HepG2 (cell line): Measurements from ENCODE around the gene PGS1. TPM values are rescaled to one million over a fixed set of nuclear protein-coding genes. Genes with fewer than 3 reads are reported as not detected.

ENCODE experiments used
- FLYWCH1 ChIP-seq: sonication (generic); formaldehyde crosslinking; IDR thresholded peaks from 2 replicates; pipeline ENCODE4 v1.8.1; 2023; ENCODE audit warnings: mild to moderate bottlenecking, missing genetic modification reagents
- IKZF4 ChIP-seq: sonication (generic); formaldehyde crosslinking; IDR thresholded peaks from 2 replicates; pipeline ENCODE4 v1.5.1; 2020; ENCODE audit warnings: borderline replicate concordance, mild to moderate bottlenecking, low read depth, missing genetic modification reagents; ENCODE audit errors: not compliant biosample characterization
- MYC ChIP-seq: sonication (generic); formaldehyde crosslinking; IDR thresholded peaks from 2 replicates; pipeline ENCODE4 v1.9.0; 2021; ENCODE audit warnings: missing genetic modification reagents, borderline replicate concordance
- NCOR1 ChIP-seq: fragments of 200-600 bp; sonication (generic); IDR thresholded peaks from 2 replicates; pipeline ENCODE4 v1.7.0; 2017; ENCODE audit warnings: antibody characterized with exemption, low read length, borderline replicate concordance
- NFIB ChIP-seq: sonication (generic); formaldehyde crosslinking; IDR thresholded peaks from 2 replicates; pipeline ENCODE4 v1.9.0; 2021; ENCODE audit warnings: missing genetic modification reagents, mild to moderate bottlenecking, borderline replicate concordance
- NFYB ChIP-seq: sonication (generic); formaldehyde crosslinking; IDR thresholded peaks from 2 replicates; pipeline ENCODE4 v1.4.0; 2020; ENCODE audit warnings: missing genetic modification reagents
- SCMH1 ChIP-seq: sonication (generic); formaldehyde crosslinking; IDR thresholded peaks from 2 replicates; pipeline ENCODE4 v1.9.0; 2021; ENCODE audit warnings: missing genetic modification reagents, mild to moderate bottlenecking, borderline replicate concordance
- THYN1 ChIP-seq: sonication (generic); formaldehyde crosslinking; IDR thresholded peaks from 2 replicates; pipeline ENCODE4 v1.8.1; 2023; ENCODE audit warnings: low read depth, mild to moderate bottlenecking, moderate library complexity, missing genetic modification reagents, borderline replicate concordance
- ZFP36L2 ChIP-seq: sonication (generic); formaldehyde crosslinking; IDR thresholded peaks from 2 replicates; pipeline ENCODE4 v1.4.0; 2020; ENCODE audit warnings: missing genetic modification reagents
- ZNF496 ChIP-seq: sonication (generic); formaldehyde crosslinking; IDR thresholded peaks from 2 replicates; pipeline ENCODE4 v1.8.1; 2023; ENCODE audit warnings: mild to moderate bottlenecking, moderate library complexity, missing genetic modification reagents; ENCODE audit not compliant: insufficient replicate concordance
- ZNF773 ChIP-seq: sonication (generic); formaldehyde crosslinking; IDR thresholded peaks from 2 replicates; pipeline ENCODE4 v1.4.0; 2020; ENCODE audit warnings: missing genetic modification reagents, borderline replicate concordance
- ZSCAN30 ChIP-seq: sonication (generic); formaldehyde crosslinking; IDR thresholded peaks from 2 replicates; pipeline ENCODE4 v1.5.0; 2020; ENCODE audit warnings: mild to moderate bottlenecking, missing genetic modification reagents
- ZSCAN9 ChIP-seq: IDR thresholded peaks from 2 replicates; pipeline ENCODE4 v1.6.1; 2016; ENCODE audit warnings: borderline replicate concordance
- polyA plus RNA-seq, 8 experiments: library from polyadenylated mRNA; depleted of rRNA in 3 of 8; stranded (reverse) in 7 of 8; unstranded in 1 of 8; fragments of >200 nt; fragmentation: Illumina TruSeq in 4 of 8; extraction: Trizol in 4 of 8; gene quantifications; 2 replicates each; pipeline versions ENCODE4 v1.2.1 to v1.2.3, GENCODE V29; 2011 to 2016; ENCODE audit warnings: low read depth in 4 of 8, missing spikeins in 1 of 8, mixed read lengths in 1 of 8; ENCODE audit not compliant: insufficient read depth in 1 of 8
- total RNA-seq, 5 experiments: library from RNA; depleted of rRNA; stranded (reverse); fragments of >200 nt; fragmentation: Illumina TruSeq; extraction: Trizol; gene quantifications; 2 replicates each; pipeline ENCODE4 v1.2.3, GENCODE V29; 2016; ENCODE audit warnings: low read depth in 1 of 5
- TF ChIP-seq, protein P1 (sequence below): sonication (generic); formaldehyde crosslinking; IDR thresholded peaks from 2 replicates; pipeline ENCODE4 v1.5.1; 2020; ENCODE audit warnings: mild to moderate bottlenecking, missing genetic modification reagents
- TF ChIP-seq, protein P2 (sequence below): sonication (generic); formaldehyde crosslinking; IDR thresholded peaks from 2 replicates; pipeline ENCODE4 v1.9.0; 2021; ENCODE audit warnings: missing genetic modification reagents, borderline replicate concordance
- TF ChIP-seq, protein P3 (sequence below): sonication (generic); formaldehyde crosslinking; IDR thresholded peaks from 2 replicates; pipeline ENCODE4 v1.5.1; 2020; ENCODE audit warnings: missing genetic modification reagents, mild to moderate bottlenecking, borderline replicate concordance
- TF ChIP-seq, protein P4 (sequence below): IDR thresholded peaks from 2 replicates; pipeline ENCODE4 v1.4.0; 2020; ENCODE audit warnings: mild to moderate bottlenecking, missing genetic modification reagents

Gene PGS1
- total and polyA plus RNA-seq, 2 of the 13 experiments (the other 11 are each of a cell fraction or from before 2014, with no cell fraction given) = 25.9 to 31.5 TPM

DNA sequence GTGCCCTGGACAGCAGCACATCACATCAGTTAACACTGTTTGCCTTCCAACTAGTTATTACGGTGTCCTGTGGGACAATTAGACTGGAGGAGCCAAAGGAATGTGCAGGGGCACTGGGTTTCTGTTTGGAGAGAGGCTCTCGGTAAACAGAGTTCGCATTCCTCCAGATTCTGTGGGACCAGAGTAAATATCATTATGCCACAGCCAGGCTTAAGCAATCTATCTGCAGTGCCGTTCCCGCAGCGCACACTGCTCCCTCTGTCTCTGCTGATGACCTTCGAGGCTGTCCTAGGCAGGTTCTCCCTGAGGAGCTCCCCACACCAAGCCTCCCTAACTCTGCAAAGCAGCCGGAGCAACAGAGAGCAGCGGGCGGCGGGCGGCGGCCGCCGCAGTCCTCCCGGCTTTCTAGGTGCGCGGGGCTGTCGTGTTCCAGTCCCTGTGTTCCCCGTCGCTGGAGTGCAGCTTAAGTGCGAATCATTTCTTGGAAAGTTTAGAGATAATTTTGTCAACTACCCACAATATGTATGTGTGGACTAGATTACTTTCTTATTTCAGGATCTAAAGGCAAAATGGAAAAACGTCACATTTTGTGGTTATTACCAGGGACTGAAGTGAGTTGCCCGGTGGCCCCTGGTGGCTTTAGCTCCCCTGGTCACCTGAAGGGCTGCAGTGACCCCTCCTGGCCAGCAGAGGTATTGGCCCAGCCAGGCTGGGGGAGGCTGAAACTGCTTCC lies 43.3 kb downstream of the PGS1 start (continued):
- TF ChIP-seq NFYB (CRISPR knock-in tag) (0 out of 2 replicates have a peak, but pooled peaks have one; percentile 25), IKZF4 (CRISPR knock-in tag) (peak; percentile 37), ZFP36L2 (0 out of 2 replicates have a peak, but pooled peaks have one; percentile 64), SCMH1 (no peak), FLYWCH1 (no peak), NCOR1 (peak; percentile 61; the same call in 1 of the 2 replicates), ZNF773 (CRISPR knock-in tag) (no peak), ZSCAN9 (peak; percentile 95), NFIB (CRISPR knock-in tag) (no peak), THYN1 (CRISPR knock-in tag) (no peak; the same call in 1 of the 2 replicates), MYC (CRISPR knock-in tag) (peak; percentile 58; the same call in 1 of the 2 replicates), ZNF496 (no peak), ZSCAN30 (CRISPR knock-in tag) (peak; percentile 74; the same call in 1 of the 2 replicates)
- TF ChIP-seq, protein P1, sequence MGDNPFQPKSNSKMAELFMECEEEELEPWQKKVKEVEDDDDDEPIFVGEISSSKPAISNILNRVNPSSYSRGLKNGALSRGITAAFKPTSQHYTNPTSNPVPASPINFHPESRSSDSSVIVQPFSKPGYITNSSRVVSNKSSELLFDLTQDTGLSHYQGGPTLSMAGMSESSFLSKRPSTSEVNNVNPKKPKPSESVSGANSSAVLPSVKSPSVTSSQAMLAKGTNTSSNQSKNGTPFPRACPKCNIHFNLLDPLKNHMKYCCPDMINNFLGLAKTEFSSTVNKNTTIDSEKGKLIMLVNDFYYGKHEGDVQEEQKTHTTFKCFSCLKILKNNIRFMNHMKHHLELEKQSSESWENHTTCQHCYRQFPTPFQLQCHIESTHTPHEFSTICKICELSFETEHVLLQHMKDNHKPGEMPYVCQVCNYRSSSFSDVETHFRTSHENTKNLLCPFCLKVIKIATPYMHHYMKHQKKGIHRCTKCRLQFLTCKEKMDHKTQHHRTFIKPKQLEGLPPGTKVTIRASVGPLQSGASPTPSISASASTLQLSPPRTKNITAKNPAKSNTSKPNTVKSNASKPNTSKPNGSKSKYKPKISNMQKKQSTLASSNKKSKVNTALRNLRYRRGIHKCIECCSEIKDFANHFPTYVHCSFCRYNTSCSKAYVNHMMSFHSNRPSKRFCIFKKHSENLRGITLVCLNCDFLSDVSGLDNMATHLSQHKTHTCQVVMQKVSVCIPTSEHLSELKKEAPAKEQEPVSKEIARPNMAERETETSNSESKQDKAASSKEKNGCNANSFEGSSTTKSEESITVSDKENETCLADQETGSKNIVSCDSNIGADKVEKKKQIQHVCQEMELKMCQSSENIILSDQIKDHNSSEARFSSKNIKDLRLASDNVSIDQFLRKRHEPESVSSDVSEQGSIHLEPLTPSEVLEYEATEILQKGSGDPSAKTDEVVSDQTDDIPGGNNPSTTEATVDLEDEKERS (CRISPR knock-in tag) = peak; percentile 76; the same call in 1 of the 2 replicates
- TF ChIP-seq, protein P2, sequence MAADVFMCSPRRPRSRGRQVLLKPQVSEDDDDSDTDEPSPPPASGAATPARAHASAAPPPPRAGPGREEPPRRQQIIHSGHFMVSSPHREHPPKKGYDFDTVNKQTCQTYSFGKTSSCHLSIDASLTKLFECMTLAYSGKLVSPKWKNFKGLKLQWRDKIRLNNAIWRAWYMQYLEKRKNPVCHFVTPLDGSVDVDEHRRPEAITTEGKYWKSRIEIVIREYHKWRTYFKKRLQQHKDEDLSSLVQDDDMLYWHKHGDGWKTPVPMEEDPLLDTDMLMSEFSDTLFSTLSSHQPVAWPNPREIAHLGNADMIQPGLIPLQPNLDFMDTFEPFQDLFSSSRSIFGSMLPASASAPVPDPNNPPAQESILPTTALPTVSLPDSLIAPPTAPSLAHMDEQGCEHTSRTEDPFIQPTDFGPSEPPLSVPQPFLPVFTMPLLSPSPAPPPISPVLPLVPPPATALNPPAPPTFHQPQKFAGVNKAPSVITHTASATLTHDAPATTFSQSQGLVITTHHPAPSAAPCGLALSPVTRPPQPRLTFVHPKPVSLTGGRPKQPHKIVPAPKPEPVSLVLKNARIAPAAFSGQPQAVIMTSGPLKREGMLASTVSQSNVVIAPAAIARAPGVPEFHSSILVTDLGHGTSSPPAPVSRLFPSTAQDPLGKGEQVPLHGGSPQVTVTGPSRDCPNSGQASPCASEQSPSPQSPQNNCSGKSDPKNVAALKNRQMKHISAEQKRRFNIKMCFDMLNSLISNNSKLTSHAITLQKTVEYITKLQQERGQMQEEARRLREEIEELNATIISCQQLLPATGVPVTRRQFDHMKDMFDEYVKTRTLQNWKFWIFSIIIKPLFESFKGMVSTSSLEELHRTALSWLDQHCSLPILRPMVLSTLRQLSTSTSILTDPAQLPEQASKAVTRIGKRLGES (CRISPR knock-in tag) = no peak
- TF ChIP-seq, protein P3, sequence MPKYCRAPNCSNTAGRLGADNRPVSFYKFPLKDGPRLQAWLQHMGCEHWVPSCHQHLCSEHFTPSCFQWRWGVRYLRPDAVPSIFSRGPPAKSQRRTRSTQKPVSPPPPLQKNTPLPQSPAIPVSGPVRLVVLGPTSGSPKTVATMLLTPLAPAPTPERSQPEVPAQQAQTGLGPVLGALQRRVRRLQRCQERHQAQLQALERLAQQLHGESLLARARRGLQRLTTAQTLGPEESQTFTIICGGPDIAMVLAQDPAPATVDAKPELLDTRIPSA = 0 out of 2 replicates have a peak, but pooled peaks have one; percentile 30
- TF ChIP-seq, protein P4, sequence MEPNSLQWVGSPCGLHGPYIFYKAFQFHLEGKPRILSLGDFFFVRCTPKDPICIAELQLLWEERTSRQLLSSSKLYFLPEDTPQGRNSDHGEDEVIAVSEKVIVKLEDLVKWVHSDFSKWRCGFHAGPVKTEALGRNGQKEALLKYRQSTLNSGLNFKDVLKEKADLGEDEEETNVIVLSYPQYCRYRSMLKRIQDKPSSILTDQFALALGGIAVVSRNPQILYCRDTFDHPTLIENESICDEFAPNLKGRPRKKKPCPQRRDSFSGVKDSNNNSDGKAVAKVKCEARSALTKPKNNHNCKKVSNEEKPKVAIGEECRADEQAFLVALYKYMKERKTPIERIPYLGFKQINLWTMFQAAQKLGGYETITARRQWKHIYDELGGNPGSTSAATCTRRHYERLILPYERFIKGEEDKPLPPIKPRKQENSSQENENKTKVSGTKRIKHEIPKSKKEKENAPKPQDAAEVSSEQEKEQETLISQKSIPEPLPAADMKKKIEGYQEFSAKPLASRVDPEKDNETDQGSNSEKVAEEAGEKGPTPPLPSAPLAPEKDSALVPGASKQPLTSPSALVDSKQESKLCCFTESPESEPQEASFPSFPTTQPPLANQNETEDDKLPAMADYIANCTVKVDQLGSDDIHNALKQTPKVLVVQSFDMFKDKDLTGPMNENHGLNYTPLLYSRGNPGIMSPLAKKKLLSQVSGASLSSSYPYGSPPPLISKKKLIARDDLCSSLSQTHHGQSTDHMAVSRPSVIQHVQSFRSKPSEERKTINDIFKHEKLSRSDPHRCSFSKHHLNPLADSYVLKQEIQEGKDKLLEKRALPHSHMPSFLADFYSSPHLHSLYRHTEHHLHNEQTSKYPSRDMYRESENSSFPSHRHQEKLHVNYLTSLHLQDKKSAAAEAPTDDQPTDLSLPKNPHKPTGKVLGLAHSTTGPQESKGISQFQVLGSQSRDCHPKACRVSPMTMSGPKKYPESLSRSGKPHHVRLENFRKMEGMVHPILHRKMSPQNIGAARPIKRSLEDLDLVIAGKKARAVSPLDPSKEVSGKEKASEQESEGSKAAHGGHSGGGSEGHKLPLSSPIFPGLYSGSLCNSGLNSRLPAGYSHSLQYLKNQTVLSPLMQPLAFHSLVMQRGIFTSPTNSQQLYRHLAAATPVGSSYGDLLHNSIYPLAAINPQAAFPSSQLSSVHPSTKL (CRISPR knock-in tag) = peak; percentile 98
